NCI-H446 treated with DMSO at 0.1 percent for 48 hours (cell line): Measurements from ENCODE around the gene TMEM45A.
"Not testable (repeated sequence)": the region's sequence is repeated elsewhere in the genome, so short reads cannot be mapped to it uniquely, and the experiment has no call there.

Experiments
- DNase-seq: peaks from one replicate; lab custom pipeline; 2025; lab: John Stamatoyannopoulos, UW

The TMEM45A gene

DNA sequence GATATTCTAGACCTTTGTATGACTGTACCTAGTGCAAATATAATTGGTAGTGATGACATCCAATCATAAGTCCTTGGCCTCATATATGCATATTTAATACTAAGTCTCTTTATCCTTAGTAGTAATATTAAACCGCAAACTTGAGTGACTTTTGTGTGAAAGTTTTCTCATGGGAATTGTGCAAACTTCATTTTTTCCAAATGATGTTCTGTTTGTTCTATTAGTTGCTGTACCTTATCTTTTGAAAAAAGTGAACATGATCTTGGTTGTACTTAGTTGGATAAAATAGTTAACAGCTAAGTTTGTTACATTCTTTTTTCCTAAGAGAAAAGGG is 43.2 kb downstream of the TMEM45A start:
- no peak for DNase-seq

DNA sequence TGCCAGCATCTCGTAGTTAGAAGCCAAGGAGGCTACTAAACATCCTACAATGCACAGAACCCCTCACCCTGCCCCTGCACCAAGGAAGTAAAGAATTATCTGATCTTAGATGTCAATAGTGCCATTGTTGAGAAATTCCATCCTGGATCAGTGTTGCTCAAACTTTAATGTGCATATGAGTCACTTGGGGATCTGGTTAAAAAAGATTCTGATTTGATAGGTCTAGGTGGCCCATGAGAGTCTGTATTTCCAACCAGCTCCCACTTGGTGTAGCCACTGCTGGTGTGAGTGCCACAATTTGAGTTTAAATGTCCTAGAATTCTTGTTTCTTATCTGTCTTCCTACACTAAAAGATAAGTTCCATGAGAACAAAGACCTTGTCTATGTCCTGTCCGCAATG is 43.7 kb downstream of the TMEM45A start:
- DNase-seq = no peak

DNA sequence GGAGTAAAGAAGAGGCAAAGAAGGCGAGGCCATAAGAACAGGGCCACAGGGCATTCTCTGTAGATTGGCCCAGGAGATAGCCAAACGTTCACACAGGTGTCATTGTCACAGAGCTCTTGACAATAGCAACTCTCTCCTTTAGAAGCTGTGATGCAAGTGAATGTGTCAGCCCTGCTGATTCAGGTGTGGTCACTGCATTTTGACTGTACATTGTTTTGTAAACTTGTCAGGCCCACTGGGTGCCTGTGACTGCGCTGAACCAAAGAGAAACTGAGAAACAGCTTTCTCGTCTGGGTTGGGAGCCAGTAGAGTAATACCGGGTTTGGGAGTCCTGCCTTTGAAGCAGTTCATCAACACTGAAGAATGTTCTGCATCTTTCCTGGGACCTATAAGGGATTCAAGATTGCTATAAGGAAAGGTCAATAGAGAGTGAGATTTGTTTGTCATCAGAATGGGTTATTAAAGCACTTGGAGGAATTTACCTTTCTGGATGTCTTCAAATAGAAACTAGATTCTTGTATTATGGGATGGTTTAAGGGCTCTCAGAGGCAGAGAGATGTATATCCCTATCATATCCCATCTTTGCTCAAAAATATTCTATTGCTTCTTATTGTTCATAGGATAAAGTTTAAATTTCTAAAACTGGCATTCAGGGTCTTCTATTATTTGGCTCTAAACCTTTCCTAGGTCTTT is 45.4 kb downstream of the TMEM45A start:
- DNase-seq = no peak

DNA sequence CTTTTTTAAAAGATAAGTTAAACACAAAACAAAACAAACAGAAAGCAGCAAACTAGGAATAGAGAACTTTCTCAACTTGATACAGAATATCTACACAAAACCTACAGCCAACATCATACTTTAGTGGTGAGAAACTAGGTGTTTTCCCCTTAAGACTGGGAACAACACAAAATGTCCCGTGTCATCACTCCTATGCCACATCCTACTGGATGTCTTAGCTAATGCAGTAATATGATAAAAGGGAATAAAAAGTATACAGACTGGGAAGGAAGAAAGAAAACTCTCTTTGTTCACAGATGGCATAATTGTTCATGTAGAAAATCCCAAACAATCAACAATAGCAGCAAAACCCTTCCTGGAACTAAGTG is 45.9 kb downstream of the TMEM45A start:
- DNase-seq = no peak

DNA sequence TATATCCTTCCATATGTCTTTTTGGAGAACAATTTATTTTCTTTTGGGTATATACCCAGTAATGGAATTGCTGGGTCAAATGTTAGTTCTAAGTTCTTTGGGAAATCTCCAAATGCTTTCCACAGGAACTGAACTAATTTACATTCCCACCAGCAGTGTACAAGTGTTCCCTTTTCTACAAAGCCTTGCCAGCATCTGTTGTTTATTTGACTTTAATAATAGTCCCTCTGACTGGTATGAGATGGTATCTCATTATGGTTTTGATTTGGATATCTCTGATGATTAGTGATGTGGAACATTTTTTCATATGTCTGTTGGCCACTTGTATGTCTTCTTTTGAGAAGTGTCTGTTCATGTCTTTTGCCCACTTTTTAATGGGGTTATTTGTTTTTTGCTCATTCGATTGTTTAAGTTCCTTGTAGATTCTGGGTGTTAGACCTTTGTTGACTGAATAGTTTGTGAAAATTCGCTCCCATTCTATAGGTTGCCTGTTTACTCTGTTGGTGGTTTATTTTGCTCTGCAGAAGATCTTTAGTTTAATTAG is 48.4 kb downstream of the TMEM45A start:
- DNase-seq = no peak

DNA sequence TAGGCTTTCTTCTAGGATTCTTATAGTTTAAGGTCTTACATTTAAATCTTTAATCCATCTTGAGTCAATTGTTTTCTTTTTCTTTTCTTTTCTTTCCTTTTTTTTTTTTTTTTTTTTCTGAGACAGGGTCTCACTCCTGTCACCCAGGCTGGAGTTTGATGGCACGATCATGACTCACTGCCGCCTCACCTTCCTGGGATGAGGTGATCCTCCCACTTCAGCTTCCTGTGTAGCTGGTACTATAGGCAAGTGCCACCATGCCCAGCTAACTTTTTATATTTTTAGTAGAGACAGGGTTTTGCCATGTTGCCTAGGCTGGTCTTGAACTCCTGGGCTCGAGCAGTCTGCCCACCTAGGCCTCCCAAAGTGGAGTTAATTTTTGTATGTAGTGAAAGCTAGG is 49.0 kb downstream of the TMEM45A start:
- not testable (repeated sequence) for DNase-seq

DNA sequence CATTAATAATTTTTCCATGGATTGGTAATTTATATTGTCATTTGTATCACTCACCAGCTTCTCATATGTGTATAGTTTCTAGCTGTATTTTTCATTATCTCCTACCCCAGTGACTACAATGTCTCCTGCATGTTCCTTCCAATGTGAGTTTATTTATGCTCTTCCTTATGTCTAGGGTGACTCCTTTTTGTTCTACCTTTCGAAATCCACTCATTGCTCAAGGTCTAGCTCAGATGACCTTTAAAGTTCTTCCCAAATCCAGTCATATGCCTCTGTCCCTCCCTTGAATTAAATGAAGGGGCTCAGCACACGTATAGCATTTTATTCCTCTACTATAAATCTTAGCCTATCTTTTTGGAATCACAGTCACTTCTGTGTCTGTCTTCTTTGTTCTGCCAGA is 53.0 kb downstream of the TMEM45A start:
- no peak for DNase-seq

DNA sequence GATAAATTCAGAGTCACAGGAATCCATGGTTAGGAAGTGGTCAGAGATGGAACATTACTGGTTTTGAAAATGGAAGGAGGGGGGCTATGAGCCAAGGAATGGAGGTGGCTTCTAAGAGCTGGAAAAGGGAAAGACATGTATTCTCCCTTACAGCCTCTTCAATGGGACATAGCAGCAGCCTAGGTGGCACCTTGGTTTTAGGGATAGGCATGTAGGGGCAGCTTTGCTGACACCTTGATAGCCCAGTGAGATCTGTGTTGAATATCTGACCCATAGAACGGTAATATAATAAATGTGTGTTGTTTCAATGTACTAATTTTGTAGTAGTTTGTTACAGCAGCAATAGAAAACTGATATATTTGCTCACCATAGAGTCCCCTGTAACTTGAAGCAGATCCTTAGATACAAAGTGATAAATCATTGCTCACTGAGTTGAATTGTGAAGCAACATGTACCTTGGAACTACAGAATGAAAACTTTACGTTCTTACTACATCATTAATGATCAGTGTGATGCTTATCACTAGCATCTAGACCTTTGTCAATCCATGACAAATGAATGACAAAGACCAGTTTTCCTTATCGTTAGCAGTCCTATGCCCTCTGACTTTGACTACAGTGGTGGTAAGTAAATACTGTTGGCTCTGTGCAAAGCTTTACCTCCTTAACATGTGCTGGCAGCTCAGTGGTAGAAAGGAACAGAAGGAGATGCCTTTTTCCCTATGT is 53.8 kb downstream of the TMEM45A start:
- DNase-seq = no peak

DNA sequence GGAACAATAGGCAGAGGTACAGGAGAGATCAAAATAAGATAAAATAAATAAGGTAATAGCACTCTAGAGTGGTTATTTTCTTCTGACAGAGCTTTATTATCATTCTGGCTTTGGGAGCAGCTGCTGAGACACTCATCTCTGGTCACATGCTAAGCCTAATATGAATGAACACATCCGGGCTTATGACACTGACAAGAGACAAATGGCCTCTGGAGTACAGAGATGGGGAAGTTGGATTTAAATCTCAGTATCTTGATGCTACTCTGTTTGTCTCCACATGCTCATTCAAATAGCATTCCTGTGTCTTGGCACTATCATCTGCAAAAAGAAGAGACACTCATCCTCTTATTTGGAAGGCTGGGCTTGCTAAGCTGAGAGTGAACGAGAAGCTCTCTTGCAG is 55.6 kb downstream of the TMEM45A start:
- no peak for DNase-seq

DNA sequence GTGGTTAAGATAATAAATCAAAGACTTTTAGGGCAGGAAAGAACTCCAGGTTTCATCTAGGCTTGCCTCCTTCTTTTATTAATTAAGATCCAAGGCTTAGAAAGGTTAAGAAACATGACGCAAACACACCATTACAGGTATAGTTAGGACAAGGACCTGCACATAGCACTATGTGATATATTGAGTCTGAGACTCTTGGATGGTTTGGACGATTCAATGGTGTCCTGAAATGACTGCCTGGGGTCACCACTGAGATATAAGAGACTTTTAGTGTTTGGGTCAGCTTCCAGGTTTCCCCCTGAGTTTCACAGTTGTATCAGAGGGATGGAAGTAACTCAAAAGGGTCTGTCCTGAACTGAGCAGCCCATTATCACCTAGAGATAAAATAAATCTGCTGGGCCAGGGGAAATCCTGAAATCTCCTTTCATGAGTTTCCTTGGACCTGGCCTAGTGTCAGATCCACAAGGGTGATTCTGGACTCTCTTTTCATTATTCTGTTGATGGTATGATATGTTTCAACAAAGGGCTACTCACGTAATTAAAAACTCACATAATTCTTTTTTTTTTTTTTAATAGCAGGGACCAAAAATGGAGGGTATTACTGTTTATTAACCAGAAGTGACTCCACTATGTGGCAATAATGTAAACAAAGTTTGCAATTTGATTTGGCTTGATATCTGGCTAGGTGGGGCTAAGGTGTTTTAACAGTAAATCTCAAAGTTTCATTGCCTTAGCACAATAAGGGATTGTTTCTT is 61.4 kb downstream of the TMEM45A start:
- no peak for DNase-seq

DNA sequence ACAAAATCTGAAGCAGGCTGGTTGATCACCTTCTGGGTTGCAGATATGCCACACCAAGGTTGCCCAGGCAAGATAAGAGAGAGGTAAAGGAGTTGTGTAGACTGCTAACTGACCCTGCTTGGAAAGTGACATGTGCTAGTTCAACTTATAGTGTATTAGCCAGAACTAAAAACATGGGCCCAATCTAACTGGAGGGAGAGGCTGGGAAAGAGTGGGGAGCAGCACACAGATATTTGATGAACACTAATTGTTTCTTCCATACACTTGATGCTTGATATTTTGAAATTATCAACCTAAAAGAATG is 61.9 kb downstream of the TMEM45A start:
- DNase-seq = no peak

DNA sequence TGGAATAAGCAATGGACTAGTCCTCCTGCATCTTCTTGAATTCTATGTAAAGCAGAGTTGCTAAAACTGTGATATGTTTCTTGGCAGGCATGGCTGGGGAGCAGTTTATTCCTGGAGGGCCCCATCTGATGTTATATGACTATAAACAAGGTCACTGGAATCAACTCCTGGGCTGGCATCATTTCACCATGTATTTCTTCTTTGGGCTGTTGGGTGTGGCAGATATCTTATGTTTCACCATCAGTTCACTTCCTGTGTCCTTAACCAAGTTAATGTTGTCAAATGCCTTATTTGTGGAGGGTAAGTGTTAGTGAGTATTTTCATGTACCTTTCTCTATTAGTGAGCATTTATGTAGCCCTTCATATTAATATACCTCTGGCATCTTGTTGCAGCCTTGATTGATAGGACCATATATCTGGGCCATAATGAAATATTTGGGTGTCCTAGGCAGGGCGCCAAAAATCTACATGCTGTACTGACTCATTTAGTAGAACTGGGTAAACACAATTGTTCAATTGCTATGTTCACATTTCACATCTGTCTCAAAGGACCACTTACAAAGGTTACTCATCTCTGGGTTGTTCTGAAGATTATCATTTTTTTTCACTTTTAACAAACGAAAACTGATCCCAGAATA is 64.4 kb downstream of the TMEM45A start:
- no peak for DNase-seq

DNA sequence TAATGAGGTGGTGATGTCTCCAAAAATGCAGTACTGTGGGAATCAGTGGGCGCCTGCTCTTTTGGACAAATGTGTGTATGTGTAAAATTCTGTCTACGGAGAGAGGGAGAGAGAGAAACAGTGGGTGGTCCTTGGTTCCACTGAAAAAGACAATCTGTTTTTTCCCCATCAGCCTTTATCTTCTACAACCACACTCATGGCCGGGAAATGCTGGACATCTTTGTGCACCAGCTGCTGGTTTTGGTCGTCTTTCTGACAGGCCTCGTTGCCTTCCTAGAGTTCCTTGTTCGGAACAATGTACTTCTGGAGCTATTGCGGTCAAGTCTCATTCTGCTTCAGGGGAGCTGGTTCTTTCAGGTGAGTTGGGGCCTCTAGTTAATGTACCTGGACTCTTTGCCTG is 65.8 kb downstream of the TMEM45A start:
- DNase-seq = no peak

DNA sequence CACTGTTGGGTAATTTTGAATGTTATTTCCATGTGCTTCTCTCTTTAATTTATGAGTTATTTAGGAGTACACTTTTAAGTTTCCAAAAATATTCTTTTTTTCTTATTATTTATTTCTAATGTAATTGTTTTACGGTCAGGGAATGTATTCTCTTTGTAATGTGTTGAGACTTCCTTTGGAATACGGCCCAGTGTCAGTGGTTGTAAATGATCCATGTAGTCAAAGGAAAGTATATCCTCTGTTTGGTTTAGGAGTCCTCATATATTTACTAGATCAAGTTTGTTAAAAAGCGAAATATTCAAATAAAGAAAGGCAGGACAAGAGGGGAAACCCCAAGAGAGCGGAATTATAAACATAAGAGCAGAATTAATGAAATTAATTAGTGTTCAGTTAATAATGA is 68.0 kb downstream of the TMEM45A start:
- no peak for DNase-seq

DNA sequence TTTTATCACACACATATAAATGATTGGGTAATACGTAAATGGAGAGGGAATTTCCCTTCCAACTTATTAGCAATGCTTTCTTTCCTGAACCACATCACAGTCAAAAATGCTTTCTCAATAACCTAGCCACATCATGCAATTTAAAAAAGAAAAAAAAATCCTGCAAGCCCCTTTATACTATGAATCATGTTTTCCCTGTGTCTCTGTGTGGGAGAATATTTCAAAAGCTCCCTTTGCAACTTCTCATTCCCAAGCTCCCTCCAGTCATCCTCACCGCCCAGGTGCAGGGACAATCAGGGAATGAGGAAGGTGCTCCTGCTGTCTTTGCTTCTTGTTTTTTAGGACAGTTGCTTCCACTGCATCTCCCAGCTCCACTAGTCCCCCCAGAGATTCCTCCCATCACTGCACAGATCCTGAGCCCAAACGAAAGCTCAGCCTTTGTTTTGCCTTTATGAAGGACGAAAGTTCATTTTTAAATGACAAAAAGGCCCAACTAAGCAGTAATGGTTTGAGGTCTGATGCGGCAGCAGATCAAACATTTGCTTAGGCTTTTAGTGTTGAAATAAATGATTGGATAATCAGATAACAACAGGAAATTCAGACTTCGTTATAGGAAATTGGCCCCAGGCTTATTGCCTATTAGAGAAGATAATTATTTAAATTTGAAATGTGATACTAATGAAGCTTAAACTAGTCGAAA is 69.2 kb downstream of the TMEM45A start:
- DNase-seq = no peak

DNA sequence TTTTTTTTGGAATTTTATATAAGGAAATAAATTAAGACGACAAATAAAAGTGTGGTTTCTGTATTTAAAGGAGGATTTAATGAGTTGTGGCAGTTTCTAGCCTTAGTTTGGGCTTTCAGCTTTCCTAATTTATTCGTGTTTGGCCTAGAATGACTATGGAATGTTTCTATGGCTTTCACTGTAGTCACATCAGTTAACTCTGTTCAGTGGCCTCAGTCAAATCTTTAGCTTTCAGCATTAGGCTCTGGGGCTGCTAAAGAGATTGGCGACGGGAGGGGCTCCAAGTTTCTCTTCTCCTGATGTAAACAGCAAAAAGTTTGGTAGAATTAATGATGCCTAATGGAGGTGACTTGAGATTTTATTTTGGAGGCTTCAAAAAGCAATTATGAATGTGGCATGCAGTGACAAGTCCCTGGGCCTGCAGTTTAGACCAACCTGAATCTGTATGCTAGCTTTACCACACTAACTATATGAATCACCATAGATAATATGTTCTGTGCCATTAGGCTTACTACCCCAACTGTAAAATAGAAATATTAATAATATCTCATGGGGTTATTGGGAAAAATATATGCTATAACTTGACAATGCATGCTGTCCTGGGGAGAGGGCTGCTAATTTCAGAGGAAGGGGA is 69.9 kb downstream of the TMEM45A start:
- DNase-seq = no peak

DNA sequence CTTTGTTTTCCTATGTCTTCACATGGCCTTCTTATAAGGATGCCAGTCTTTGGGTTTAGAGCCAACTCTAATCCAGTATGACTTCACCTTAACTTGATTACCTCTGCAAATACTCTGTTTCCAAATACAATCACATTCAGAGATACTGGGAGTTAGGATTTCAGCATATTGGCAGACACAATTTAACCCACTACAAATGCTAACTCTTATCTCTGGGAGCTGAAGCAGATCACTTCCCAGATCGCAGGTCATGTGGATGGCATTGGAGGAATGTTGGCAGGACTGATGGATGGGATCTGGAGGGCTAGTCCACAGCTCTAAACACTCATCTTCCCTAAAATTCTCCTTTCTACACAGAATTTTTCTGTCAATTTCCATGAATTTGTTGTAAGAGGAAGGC is 70.8 kb downstream of the TMEM45A start:
- no peak for DNase-seq

DNA sequence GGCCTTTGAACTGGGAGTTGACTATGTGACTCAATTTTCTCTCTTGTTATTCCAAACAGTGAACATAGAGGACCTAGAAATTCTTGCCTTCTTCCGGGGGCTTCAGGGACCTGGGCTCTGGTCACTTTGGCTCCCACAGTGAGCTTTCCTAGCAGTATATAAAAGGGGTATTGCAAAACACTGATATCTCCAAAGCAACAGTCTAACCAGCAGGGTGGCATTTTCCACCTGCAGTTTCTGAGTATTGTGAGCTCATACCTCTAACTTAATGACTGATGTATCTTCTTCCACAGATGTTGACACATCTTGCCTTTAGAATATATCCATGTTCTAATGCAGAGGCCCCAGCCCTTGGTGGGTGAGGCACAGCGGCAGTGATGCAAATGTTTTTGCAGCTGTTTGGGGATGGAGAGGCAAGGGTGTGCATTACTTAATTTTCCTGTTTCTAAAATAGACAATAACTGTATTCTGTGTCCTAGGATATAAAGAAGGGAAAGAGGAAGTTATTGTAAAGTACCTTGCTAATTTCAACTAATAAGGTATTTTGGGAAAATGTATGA is 71.3 kb downstream of the TMEM45A start:
- DNase-seq = no peak

DNA sequence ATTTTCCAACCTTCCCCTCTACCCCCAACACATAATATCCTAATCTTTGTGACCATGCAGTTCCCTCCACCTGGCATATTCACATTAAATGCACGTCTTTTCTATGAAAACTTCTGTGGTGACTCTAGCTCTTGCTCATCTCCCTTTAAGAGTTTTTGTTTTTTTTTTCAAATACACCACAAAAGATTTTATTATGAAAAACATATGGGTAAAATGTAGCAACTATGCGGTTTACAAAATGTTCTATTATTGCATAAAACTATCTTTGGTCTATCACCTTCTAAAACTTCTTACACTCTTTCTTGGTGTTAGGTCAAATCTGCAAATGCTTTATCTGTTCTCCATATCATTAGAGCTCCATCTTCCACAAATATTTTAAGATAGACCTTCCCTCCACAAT is 78.4 kb downstream of the TMEM45A start:
- no peak for DNase-seq

DNA sequence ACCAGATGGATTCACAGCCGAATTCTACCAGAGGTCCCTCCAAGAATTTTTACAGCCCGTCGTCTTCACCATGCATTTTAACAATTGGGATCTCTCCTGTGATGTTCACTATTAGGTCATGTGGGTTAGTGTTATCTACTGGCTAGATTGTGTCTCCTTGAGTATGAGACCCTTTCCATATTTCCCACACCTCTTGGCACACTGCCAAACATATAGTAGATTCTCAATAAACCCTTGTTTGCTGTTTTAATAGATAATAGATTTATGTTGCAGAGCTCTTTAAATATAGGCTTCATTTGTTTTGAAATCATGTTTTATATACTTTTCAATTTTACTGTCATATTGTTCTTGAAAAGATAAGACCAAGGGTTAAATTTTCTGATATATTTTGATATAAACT is 82.1 kb downstream of the TMEM45A start:
- no peak for DNase-seq

DNA sequence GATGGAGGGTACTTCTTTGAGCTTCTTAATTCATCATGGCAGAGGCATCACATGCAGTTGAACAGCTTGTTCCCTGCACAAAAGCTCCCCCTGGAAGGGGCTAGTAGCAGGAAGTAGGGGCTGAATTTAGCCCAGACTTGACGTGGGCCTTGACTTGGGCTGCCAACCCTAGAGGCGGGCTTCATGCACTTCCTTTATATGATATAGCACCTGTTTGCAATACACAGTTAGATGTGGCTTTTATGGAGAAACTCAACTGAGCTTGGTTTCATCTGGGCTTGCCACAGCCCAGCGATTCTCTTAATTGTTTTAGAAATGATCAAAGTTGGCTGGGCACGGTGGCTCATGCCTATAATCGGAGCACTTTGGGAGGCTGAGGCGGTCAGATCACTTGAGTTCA is 83.3 kb downstream of the TMEM45A start:
- no peak for DNase-seq
